Rectal smooth muscle tissue (tissue), 1 donor: Measurements from ENCODE around the gene MISP.
"Not testable (repeated sequence)": the region's sequence is repeated elsewhere in the genome, so short reads cannot be mapped to it uniquely, and the experiment has no call there.

Experiments used
- H3K27ac ChIP-seq: one replicate; pipeline ENCODE4 v1.7.0; 2013; ENCODE audit warnings: low read depth, low read length, inconsistent platforms
- H3K27me3 ChIP-seq: one replicate; pipeline ENCODE4 v1.7.0; 2013; ENCODE audit warnings: low read length; ENCODE audit not compliant: control insufficient read depth, insufficient read depth
- H3K36me3 ChIP-seq: one replicate; pipeline ENCODE4 v1.7.0; 2013; ENCODE audit warnings: low read length; ENCODE audit not compliant: control insufficient read depth, insufficient read depth
- H3K4me1 ChIP-seq: one replicate; pipeline ENCODE4 v1.7.0; 2013; ENCODE audit warnings: low read length; ENCODE audit not compliant: control insufficient read depth, insufficient read depth
- H3K4me3 ChIP-seq: one replicate; pipeline ENCODE4 v1.7.0; 2013; ENCODE audit warnings: low read length
- H3K9ac ChIP-seq: one replicate; pipeline ENCODE4 v1.7.0; 2013; ENCODE audit warnings: low read length

Gene MISP

DNA sequence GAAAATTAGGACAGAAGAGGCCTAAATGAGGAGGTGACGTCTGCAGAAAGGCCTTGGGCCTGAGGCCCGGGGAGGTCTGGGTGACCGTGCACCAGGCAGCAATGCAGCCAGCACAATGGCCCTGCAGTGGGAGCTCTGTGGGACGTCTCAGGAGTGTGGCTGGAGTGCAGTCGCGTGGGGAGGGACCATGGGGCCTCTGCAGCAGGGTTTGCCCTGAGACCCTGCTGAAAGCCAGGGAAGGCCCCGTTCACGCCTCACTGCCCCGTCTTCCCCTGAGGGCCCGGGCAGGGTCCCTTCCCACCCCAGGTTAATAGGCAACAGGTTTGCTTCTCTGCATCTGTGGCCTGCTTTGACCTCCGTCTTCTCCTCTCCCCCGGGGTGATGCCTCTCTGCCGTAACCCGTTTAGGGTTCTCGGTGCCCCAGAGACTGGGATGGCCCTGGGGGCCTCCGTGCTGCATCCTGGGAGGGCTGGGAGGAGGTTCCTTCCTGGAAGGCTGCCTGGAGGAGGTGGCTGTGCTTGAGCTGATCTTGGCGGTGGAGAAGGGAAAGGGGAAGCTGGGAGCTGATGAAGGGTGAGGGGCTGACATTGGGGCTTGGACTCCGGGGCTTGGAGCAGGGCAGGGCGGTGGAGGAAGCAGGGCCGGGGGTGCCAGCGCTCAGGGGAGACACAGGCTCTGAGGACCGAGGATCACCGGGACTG, 32.5 kb upstream of the MISP start:
- no peaks in the 10 kb centered on the region for H3K36me3 ChIP-seq
- no peak overlapping the region for H3K9ac ChIP-seq
- H3K4me3 ChIP-seq: no peak overlapping the region
- H3K27ac ChIP-seq: no peak overlapping the region
- peaks cover 4% of the 10 kb centered on the region for H3K27me3 ChIP-seq
- no peaks in the 10 kb centered on the region for H3K4me1 ChIP-seq

DNA sequence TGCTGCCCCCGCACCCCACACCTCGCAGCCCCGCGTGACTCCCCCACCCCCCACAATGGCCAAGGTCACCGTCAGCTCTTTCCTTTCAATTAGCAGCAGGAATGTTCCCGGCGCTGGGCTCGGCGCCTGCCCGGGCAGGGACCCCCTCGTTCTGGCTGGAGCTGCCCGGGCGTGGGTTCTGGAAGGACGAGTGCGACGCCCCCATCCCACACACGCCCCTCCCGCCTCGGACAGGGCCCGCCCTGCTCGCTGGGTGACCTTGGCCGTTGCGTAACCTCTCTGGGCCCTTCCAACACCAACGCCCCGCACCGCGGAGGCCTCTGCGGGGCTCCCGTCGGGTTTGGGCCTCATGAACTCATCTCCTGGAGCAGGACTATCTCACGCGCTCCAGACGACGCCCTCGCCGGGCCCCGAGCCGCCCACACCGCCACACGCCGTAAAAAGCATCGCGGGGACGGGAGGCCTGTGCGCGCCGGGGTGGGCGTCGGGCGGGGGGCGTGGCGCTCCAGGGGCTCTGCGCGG, 31.9 kb upstream of the MISP start:
- no peaks in the 10 kb centered on the region for H3K36me3 ChIP-seq
- peaks cover 4% of the 10 kb centered on the region for H3K27me3 ChIP-seq
- no peak overlapping the region for H3K9ac ChIP-seq
- H3K4me3 ChIP-seq: no peak overlapping the region
- no peaks in the 10 kb centered on the region for H3K4me1 ChIP-seq
- H3K27ac ChIP-seq: peak overlapping the region; percentile 45

DNA sequence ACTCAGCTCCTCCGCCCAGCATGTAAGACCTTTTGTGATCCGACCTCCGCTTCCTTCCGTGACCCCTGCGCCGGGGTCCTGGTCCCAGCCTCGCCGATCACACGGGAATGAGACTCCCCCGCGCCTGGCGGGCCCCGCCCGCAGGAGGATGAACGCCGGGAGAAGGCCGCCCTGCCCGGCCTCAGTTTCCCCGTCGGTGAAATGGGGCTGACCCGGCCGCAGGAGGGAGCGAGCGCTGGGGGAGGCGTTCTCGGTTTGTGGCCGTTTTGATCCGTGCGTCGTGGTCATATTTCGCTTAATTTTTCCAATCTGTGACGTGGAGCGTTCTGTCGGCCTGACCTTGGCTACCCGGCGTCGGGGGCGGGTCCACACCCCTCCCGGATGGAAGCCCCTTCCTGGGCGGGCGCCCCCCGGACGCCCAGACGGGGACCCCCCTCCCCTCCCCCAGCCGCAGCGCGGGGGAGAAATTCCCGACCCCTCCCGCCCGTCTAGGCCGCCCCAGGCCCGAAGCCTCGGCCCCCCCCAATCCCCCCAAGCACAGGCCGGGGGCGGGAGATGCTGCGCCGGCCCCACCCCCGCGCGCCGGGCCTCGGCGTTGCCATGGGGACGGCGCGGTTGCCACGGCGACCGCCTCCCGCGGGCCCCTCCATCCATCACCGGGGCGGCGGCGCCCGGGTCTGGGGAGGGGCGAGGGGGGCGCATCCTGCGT, 31.1 kb upstream of the MISP start:
- H3K4me1 ChIP-seq: no peaks in the 10 kb centered on the region
- H3K36me3 ChIP-seq: no peaks in the 10 kb centered on the region
- H3K27ac ChIP-seq: peak overlapping the region; percentile 45
- peaks cover 4% of the 10 kb centered on the region for H3K27me3 ChIP-seq
- H3K9ac ChIP-seq: no peak overlapping the region
- H3K4me3 ChIP-seq: no peak overlapping the region

DNA sequence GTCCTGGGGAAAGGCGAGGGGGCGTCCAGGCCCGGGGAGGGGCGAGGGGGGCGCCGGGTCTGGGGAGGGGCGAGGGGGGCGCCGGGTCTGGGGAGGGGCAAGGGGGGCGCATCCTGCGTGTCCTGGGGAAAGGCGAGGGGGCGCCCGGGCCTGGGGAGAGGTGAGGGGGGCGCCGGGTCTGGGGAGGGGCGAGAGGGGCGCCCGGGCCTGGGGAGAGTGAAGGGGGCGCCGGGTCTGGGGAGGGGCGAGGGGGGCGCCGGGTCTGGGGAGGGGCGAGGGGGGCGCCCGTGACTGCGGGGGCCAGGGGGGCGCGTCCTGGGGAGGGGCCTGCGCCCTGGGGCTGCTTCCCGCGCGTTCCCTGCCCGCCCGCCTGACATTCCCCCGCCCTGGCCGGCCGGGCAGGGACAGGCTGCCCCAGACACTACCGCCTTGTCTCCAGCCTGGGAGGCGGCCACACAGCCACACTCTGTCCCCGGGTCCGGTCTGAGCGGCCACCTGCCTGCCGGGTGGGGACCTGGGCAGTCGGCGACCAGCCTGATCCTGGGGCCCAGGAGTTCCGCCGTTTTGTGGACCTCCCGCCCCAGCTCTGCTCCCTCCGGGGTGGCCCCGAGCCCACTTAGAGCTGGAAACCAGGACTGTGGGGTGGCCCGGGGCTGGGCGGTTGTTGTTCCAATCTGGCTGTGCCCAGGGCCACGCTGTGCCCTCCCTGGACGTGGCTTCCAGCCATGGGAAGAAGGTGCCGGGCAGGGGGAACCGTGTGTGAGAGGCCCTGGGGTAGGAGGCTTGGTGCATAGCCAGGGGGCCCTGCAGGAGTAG, 30.4 kb upstream of the MISP start:
- Histone ChIP-seq H3K4me1 (no peaks in the 10 kb centered on the region), H3K9ac (no peak overlapping the region), H3K4me3 (no peak overlapping the region), H3K27me3 (peaks cover 4% of the 10 kb centered on the region), H3K27ac (no peak overlapping the region), H3K36me3 (no peaks in the 10 kb centered on the region)

DNA sequence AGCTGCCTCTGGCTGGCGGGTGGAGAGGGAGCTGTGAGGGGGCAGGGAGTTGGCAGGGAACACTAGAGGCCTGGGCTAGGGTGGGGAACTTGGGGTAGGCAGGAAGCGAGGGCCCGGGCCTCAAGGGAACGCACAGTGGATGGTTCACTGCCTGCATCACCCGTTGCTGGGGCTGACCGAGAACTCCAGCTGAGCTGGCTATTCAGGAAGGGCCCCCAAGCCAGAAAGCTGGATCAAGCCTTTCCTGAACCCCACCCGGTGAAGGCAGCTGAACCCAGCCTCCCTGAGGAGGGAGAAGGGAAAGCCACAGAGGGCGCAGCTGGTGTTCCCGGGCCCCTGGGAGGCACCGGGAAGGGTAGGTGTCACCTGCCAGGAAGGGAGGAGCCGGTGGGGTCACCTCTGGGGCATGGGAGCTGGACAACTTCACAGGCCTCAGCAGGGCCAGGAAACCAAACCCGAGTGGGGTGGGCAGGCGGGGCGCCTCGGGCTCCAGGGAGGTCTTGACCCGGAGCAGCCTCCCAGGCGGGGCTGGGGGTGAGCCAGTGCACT, 28.3 kb upstream of the MISP start:
- H3K36me3 ChIP-seq: no peaks in the 10 kb centered on the region
- H3K27ac ChIP-seq: no peak overlapping the region
- H3K9ac ChIP-seq: no peak overlapping the region
- peaks cover 4% of the 10 kb centered on the region for H3K27me3 ChIP-seq
- H3K4me3 ChIP-seq: no peak overlapping the region
- no peaks in the 10 kb centered on the region for H3K4me1 ChIP-seq

DNA sequence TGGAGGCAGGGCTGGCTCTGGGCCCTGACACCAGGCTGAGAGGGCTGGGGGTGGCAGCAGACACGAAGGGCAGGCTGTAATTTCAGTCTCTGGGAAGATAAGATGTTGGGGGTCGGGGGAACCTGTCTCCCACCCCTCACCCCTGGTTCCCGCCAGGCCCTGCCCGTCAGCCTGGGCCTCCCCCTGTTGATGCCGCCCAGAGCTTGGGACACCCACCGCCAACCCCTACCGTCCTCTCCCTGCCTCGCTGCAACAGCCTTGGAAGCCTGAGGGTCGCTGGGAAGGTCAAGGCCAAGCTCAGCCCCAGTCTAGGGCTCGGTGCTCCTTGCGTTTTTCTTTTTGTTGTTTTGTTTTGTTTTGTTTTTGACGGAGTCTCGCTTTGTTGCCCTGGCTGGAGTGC, 27.7 kb upstream of the MISP start:
- H3K27ac ChIP-seq: no peak overlapping the region

DNA sequence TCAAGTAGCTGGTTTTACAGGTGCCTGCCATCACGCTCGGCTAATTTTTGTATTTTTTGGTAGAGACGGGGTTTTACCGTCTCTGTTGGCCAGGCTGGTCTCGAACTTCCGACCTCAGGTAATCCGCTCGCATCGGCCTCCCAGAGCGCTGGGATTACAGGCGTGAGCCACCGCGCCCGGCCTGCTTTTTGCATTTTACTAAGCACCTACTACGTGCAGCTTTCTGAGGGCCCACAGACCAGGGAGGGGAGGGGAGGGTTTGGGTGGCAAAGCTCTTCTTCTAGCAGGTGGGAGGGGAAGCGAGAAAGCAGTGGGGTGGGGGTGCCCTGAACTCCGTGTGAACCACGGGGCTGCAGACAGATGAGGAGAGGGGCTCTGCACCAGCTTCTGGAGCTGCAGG, 27.2 kb upstream of the MISP start:
- no peaks in the 10 kb centered on the region for H3K27me3 ChIP-seq
- no peaks in the 10 kb centered on the region for H3K4me1 ChIP-seq
- H3K4me3 ChIP-seq: no peak overlapping the region
- H3K27ac ChIP-seq: no peak overlapping the region
- no peaks in the 10 kb centered on the region for H3K36me3 ChIP-seq
- H3K9ac ChIP-seq: no peak overlapping the region

More for the DNA sequence above, 27.7 kb upstream of the MISP start:
- no peak overlapping the region for H3K4me3 ChIP-seq
- H3K27me3 ChIP-seq: peaks cover 3% of the 10 kb centered on the region
- no peaks in the 10 kb centered on the region for H3K36me3 ChIP-seq
- no peaks in the 10 kb centered on the region for H3K4me1 ChIP-seq
- H3K9ac ChIP-seq: no peak overlapping the region

DNA sequence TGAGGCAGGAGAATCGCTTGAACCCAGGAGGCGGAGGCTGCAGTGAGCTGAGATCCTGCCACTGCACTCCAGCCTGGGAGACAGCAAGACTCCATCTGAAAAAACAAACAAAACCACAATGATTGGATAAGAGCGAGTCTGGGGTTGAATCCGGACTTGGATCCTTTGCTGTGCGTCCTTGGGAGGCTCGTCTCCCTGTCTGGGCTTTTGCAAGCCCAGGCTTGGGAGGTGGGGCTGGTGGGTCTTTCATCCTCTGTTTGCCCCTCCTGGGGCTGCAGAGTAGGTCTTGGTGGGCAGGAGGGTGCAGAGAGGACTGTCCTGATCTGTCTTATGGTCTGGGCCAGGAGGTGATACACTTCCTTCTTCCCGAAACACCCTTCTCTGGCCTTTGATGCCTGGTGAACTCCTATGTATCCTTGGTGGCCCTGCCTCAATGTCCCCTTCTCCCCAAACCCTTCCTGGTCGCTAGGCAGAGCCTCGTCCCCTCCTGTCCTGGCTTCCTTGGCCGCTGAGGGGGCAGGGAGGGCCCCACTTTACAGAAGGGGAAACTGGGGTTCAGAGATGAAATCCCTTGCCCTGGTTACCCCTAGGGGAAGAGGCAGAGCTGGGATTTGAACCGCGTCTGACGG, 25.3 kb upstream of the MISP start:
- Histone ChIP-seq H3K4me1 (no peaks in the 10 kb centered on the region), H3K36me3 (no peaks in the 10 kb centered on the region), H3K27me3 (no peaks in the 10 kb centered on the region), H3K9ac (no peak overlapping the region), H3K27ac (no peak overlapping the region), H3K4me3 (no peak overlapping the region)

DNA sequence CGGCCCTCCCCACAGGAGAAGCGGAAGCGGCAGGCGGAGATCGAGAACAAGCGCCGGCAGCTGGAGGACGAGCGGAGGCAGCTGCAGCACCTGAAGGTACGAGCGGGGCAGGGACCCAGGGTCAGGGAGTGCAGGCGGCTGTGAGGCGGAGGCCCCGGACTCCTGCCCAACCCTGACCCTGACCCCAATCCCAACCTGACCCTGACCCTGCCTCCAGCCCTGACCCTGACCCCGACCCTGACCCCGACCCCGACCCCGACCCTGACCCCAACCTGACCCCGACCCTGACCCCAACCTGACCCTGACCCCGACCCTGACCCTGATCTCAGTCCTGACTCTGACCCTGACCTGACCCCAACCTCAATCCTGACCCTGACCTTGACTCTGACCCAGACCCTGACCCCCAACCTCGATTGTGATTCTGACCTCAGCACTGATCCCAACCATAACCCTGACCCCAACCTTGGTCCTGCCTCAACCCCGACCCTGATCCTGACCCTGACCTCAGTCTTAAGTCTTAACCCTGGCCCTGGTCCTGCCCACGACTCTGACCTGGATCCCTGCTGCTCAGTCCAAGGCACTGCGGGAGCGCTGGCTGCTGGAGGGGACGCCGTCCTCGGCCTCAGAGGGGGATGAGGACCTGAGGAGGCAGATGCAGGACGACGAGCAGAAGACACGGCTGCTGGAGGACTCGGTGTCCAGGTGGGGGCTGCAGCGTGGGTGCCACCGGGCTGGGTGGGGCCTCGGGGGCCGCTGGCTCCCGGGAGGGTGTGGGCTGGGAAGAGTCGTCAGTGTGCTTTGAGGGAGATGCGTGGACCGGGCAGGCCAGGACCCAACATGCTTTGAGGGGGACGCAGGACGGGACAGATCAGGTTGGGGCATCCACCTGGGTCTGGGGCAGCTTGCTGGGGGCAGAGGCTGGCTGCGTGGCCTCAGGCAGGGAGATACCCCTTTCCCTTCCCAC, 23.6 kb upstream of the MISP start:
- H3K4me1 ChIP-seq: no peaks in the 10 kb centered on the region
- H3K27ac ChIP-seq: no peak overlapping the region
- no peaks in the 10 kb centered on the region for H3K36me3 ChIP-seq
- H3K4me3 ChIP-seq: no peak overlapping the region
- H3K9ac ChIP-seq: no peak overlapping the region
- H3K27me3 ChIP-seq: no peaks in the 10 kb centered on the region

DNA sequence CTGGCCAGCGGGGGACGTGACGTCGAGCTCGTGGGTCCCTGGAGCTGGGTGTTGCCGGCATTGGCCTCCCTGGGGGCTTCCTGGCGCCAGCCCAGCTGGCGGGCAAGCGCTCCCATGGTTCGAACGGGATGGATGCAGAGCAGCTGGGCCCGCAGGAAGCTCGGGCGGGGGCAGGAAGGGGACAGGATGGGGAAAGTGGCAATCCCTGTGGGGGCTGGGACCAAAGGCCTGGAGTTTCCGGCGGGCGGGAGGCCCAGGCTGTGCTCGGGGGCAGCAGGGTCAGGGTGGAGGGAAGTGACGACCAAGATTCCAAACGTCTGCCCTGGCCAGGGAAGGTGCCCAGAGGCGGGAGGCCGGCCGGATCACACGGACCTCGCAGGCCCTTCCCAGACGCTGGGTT, 22.9 kb upstream of the MISP start:
- H3K9ac ChIP-seq: no peak overlapping the region
- no peaks in the 10 kb centered on the region for H3K27me3 ChIP-seq
- no peak overlapping the region for H3K27ac ChIP-seq
- no peaks in the 10 kb centered on the region for H3K36me3 ChIP-seq
- no peak overlapping the region for H3K4me3 ChIP-seq
- H3K4me1 ChIP-seq: no peaks in the 10 kb centered on the region

DNA sequence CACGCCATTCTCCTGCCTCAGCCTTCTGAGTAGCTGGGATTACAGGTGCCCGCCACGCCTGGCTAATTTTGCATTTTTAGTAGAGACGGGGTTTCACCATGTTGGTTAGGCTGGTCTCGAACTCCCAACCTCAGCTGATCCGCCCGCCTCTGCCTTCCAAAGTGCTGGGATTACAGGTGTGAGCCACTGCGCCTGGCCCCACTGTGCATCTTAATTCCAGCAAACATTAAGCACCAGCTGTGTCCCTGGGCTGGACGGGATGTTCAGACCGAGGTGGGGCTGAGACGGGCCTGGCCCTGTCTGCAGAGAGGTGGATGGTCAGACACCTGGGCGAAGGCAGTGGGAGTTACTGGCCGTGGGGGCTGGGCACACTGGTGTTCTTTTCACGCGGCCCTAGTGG, 21.3 kb upstream of the MISP start:
- not testable (repeated sequence) for H3K36me3 ChIP-seq, H3K4me1 ChIP-seq, H3K9ac ChIP-seq, H3K4me3 ChIP-seq, H3K27ac ChIP-seq, H3K27me3 ChIP-seq
